HG02571 (cell line): ENCODE data around the gene MEF2B.

ENCODE experiments used
- ATAC-seq: cut with Tn5 transposase; IDR thresholded peaks from one replicate; pipeline ENCODE4 v1.9.1; 2021; ENCODE audit warnings: mild to moderate bottlenecking, moderate library complexity; ENCODE audit not compliant: unreplicated experiment

The MEF2B gene

GRCh38 chr19:19170053-19170872 is at the start of gene MEF2B:
MEF2B (minus strand) TSS chr19:19170263; CDS start chr19:19150735, 19,528 bp downstream.
- ATAC-seq = peak; percentile 86

- no peak for ATAC-seq
Measured at GRCh38 chr19:19218911-19219310, 48.8 kb upstream of the MEF2B start.

DNA sequence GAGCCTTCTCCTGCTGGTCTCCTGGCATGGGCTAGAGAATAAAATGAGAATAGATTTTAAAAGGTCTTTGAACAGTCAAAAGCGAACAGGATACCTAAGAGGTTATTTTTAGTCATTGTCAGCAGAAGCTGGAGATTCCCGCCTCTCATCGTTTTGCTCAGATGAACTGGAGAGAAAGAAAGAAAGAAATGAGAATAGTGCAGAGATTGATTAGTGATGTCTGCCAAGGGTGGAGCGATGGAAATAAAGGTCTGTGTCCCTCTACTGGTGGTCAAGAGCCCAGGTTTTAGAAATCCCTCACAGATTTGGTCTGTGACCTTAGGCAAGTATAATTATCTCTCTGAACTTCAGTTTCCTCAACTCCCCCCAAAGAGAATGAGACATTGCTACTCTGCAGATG is 47.0 kb upstream of the MEF2B start:
- ATAC-seq = no peak

DNA sequence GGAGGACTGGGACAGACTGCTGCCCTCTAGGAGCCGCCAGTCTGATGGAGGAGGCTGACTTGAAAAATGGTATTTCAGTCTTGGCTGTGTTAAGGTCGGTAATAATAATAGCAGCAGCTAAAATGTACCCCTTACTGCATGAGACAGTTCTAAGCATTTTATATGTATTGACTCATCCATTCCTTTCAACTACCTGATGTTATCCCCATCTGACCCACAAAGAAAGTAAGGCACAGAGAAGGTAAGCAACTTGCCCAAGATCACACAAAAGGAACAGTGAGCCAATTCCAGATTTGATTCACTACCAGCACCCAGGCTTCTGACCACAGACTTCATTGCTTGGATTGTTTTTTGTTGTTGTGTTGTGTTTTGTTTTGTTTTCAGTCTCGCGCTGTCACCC is 45.7 kb upstream of the MEF2B start:
- ATAC-seq = no peak

- ATAC-seq = no peak
Measured at GRCh38 chr19:19214892-19215291, 44.8 kb upstream of the MEF2B start.

DNA sequence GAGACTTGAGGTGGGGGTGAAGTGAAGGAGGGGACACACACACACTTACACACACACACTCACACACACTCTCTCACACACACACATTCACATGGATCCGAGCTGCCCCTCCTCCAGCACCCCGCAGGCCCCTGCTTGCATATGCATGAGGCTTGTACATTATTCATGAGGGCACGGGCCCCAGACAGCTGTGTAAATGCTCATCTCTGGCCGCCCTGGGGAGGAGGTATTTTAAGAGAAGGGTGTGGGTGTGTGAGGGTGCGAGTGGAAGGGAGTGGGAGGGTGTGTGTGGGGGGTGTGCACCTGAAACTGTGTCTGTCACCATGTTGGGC is 44.1 kb upstream of the MEF2B start:
- ATAC-seq = no peak

DNA sequence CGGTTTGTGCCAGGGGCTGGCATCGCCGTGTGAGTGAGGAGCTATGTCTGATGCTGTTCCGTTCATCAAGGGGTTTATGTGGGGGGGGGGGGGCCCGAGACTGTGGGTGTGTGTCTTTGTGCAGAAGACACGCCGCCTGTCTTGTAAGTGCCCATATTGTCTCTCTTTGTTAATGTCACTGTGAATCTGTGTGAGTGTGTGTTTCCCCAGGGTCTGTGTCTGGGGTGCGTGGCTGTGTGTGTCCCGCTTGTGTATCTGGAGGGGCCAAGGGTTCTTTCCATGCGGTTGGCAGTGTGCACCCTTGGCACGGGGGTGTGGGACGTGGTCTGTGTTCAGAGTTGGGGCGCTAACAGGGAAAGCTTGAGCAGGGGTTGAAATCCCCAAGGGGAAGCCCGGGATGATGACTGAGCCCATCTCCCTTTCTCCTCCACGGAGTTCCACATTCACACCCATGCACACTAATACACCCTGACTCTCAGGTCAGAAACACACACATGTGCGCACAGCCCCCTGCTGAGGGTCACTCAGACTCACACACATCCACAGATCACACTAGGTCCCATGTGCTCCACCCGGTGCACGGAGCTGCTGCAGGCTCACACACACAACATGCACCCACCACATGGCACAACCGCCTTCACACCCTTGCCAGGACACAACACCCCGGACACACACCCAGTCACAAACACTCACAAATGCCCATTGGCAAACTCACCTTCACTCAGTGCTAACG is 43.5 kb upstream of the MEF2B start:
- ATAC-seq = no peak

GRCh38 chr19:19212916-19213315 is 42.9 kb upstream of the MEF2B start:
- ATAC-seq = no peak

GRCh38 chr19:19211499-19212420 is 41.7 kb upstream of the MEF2B start, which contains the start of gene NCAN:
NCAN (plus strand) TSS chr19:19211958; CDS start chr19:19216954, 4,996 bp downstream.
- ATAC-seq = no peak

DNA sequence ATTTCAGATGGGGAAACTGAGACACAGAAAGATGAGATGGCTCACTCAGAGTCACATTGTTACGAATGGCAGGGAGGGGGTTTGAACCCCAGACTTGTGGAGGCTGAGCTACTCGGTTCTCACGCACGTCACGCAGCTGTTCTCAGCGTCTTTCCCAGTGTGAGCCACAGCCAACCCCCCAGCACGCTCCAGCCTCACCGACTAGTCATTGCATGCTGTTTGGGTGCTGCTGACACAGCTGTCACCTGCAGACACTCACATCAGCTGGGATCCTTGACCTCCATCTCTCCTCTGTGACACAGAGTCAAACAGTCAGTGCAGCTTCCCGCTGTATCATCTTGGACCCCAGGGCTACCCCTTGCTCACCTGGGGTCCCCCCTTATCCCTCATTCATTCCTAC is 39.3 kb upstream of the MEF2B start:
- ATAC-seq = no peak

DNA sequence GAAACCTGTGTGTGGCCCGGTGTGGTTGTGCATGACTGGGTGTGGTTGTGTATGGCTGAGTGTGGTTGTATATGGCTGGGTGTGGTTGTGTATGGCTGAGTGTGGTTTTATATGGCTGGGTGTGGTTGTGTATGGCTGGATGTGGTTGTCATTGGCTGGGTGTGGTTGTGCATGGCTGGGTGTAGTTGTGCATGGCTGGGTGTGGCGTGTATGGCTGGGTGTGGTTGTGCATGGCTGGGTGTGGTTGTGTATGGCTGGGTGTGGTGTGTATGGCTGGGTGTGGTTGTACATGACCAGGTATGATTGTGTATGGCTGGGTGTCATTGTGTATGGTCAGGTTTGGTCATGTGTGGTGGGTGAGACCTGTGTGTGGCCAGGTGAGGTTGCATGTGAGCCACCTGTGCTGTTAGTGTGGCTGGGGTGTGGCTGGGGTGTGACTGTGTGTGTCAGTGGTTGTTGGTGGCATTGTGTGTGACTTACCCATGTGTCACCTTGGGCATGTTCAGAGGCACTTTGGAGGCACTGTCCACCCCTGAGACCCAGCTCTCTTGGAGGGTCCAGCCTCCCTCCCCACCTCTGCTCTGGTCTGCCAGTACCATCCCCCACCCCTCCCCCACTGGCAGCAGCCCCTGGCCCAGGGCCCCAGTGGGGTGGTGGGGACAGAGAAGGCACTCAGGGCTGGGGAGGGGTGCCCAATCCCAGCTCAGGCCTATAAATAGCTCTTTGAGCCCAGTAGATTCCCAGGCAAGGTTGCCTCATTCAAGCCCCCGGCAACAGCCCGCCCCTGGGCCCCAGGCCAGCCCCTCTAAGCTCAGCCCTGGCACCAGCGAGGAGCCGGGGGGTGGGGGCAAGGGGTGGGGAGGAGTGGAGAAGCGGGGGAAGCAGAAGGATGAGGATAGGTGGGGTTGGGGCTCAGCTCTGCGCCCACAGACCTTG is 37.8 kb upstream of the MEF2B start:
- no peak for ATAC-seq

- no peak for ATAC-seq
Measured at GRCh38 chr19:19206938-19207337, 36.9 kb upstream of the MEF2B start.

- no peak for ATAC-seq
Measured at GRCh38 chr19:19205416-19206410, 35.6 kb upstream of the MEF2B start.

DNA sequence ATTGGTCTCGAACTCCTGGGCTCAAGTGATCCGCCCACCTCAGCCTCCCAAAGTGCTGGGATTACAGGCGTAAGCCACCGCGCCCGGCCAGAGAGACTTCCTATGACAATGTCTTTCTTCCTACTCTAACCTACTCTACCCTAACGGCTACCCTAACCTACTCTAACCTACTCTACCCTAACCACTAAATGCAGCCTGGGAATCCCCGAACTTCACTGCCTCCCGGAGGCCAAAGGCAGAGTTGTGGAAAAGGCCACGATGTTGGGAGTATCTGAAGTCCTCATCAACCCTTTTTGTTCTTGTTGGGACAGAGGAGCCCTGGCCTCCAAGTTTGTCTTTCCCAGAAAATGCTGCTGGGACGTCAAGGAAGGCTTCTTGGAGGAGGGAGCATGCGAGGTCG is 34.1 kb upstream of the MEF2B start:
- no peak for ATAC-seq

DNA sequence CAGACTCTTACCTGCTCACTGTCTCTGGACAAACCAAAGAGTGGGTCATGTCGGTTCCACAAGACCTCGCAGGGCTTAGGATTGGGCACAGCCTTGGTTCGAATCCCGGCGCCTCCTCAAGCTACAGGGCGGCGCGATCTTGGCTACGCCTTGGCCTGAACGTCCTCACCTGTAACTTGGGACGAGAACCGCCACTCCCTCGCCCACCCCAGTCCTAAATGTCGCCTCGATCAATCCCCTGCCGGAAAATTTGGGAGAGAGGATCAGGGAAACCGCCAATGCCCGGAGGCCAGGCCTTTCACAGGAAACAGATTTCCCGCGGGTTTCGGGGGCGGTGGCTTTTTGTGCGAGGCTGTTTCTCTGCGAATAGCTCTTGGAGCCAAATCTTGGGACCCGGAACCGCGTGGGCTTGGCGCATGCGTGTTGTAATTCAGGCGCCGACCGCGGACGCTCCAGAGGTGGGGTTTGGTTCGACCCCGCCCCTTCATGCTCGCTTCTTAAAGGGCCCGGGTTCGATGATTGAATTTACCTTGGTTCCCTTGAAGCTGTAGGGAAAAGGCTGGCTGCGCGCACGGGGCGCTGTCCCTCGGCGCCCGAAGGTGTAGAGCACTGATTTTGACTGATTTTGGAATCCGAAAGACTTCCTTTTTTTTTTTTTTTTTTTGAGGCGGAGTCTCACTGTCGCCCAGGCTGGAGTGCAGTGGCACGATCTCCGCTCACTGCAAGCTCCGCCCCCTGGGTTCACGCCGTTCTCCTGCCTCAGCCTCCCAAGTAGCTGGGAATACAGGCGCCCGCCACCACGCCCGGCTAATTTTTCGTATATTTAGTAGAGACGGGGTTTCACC is 33.2 kb upstream of the MEF2B start, which contains the start of gene NR2C2AP:
Gene NR2C2AP, minus strand, starts transcription at position 403 of the 845 bp plus-strand sequence. Its CDS starts 354 bp downstream, at position 49.
- ATAC-seq = peak; percentile 65

DNA sequence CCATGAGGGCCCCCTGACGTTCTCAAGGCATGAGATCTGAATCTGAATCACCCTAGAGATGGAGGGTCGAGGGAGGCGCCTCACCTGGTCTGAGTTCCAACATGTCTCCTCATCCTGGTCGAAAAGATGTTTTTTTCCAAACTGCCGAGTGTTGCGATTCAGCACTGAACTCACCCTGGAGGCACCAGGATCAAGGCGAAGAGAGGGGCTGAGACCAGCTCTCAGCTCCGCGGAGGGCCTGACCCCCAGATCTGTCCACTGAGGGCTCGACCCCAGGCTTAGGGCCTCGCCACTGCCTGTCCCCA is 32.6 kb upstream of the MEF2B start:
- no peak for ATAC-seq

DNA sequence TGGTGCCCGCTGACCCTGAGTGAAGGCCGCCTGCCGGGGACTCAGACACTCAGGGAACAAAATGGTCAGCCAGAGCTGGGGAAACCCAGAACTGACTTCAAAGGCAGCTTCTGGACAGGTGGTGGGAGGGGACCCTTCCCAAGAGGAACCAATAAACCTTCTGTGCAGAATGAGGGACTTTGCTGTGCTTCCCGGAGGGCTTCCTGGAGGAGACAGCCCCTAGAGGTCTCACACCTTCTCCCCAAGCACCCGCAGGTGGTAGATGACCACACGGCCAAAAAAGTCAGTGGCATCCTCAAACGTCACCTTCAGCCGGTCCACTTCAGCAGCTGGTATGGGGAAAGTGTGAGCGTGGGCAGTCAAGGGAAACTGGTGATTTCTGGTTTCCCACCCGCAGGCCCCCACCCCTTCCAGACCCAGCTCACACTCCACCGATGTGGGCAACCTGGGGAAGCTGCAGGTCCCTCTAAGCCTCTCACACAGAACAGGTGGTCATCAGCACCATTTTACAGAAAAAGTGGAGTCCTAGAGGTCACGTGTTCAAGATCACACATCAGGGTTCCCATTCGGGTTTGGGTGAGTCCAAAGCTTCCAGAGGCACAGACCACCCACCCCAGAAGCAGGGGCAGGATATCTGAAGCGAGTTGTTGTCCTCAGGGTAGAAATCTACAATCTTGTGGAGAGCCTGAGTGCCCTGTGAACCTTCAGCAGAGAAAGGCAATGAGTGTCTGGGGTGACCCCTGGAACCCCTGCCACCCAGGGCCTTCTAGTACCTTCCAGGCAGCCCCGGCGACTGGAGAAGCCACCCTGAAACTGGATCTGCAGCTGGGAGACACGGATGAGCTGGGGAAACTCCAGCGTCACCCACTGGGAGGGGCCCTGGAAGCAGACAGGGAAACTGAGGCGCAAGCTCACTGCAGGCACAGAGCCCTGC is 31.9 kb upstream of the MEF2B start:
- no peak for ATAC-seq
